ENCODE data around the gene CAMSAP1. TPM values are rescaled to one million over a fixed set of nuclear protein-coding genes. Genes with fewer than 3 reads are reported as not detected.

The CAMSAP1 gene
- total RNA-seq, 1 experiment from 2014 or later = 52.7 TPM

GRCh38 chr9:135908093-135908753, 877 bp upstream of the CAMSAP1 start:
- no peak overlapping the region for H4K8ac ChIP-seq (replicated peaks; ENCODE audit: insufficient read length, low read depth, low read length)
- H3T11ph ChIP-seq (ENCODE audit: low read length) = no peak overlapping the region
- no peak overlapping the region for H2BK20ac ChIP-seq (ENCODE audit: low read depth, low read length, poor library complexity, severe bottlenecking)
- peaks cover 14% of the 10 kb centered on the region for H3K23me2 ChIP-seq (ENCODE audit: insufficient read length, low read depth, low read length, poor library complexity, severe bottlenecking)
- Mint-ChIP-seq H3K36me3 (ENCODE audit: insufficient read depth in 1 of 3, low read depth in 3 of 3) (peaks cover 45 to 66% (median 60%) of the 10 kb centered on the region in 3 experiments), H3K27me3 (ENCODE audit: low read depth) (peaks cover 13% of the 10 kb centered on the region), H3K4me3 (peak overlapping the region; percentile 51 to 72), H3K27ac (no peak overlapping the region), H3K4me1 (peaks cover 27 to 39% of the 10 kb centered on the region in 2 experiments), H3K9me3 (peaks cover 6 to 33% of the 10 kb centered on the region in 2 experiments)
- H3K9me3 ChIP-seq (ENCODE audit: control insufficient read depth, low read depth, low read length) = no peaks in the 10 kb centered on the region
- H4K91ac ChIP-seq (ENCODE audit: insufficient read length, low read depth, low read length) = no peak overlapping the region
- no peak overlapping the region; the same call in 1 of the 2 replicates for H3K14ac ChIP-seq (ENCODE audit: insufficient read depth, low read length)
- H4K5ac ChIP-seq (ENCODE audit: insufficient read length, low read depth, low read length) = no peak overlapping the region
- no peak overlapping the region for H3K23ac ChIP-seq (ENCODE audit: insufficient read length, low read depth, low read length)
- no peaks in the 10 kb centered on the region; the same call in 1 of the 2 replicates for H3K4me1 ChIP-seq (ENCODE audit: insufficient read depth, low read length)
- H3K27me3 ChIP-seq (ENCODE audit: insufficient read depth, low read length) = no peaks in the 10 kb centered on the region; the same call in 1 of the 2 replicates
- H3K4ac ChIP-seq (ENCODE audit: low read depth, low read length) = no peak overlapping the region
- DNase-seq = no peak
- peak overlapping the region; percentile 42 for H3K4me2 ChIP-seq (ENCODE audit: insufficient read depth, insufficient read length, low read length)
- WGBS (ENCODE audit: extremely low coverage, insufficient read length, low lambda C conversion rate) = no CpG with 5 or more reads among the region's 42 CpGs
- H2BK5ac ChIP-seq (ENCODE audit: insufficient read length, low read length) = no peak overlapping the region
- no peaks in the 10 kb centered on the region for H4K20me1 ChIP-seq (ENCODE audit: control insufficient read depth, insufficient read depth, insufficient read length)
- H3K27ac ChIP-seq (ENCODE audit: insufficient read length, low read depth, low read length) = no peak overlapping the region
- no peak overlapping the region for H3K18ac ChIP-seq (ENCODE audit: insufficient read length, low read depth, low read length)
- no peak overlapping the region for H3K56ac ChIP-seq (ENCODE audit: insufficient read length, low read depth, low read length)
- peaks cover 3% of the 10 kb centered on the region for H3K79me1 ChIP-seq (ENCODE audit: insufficient read depth, low read depth, low read length, poor library complexity, severe bottlenecking)
- no peak for TF ChIP-seq CTCF (conservative IDR thresholded peaks at IDR 0.05)
- no peak overlapping the region for H2BK12ac ChIP-seq (ENCODE audit: insufficient read length, low read depth, low read length)
- H2AFZ ChIP-seq (ENCODE audit: low read length) = no peak overlapping the region
- H3K79me2 ChIP-seq (ENCODE audit: insufficient read depth, low read length) = peaks cover 32% of the 10 kb centered on the region; the same call in 1 of the 2 replicates
- H3K9ac ChIP-seq (ENCODE audit: extremely low read depth, insufficient read length, low read length) = no peak overlapping the region
- no peak overlapping the region for H2BK15ac ChIP-seq (ENCODE audit: low read depth, low read length)
- no peak overlapping the region for H2AK5ac ChIP-seq (ENCODE audit: insufficient read length, low read length)
- H2BK120ac ChIP-seq (ENCODE audit: low read depth, low read length, poor library complexity, severe bottlenecking) = no peak overlapping the region

Data from H9 (cell line).